HG02981 (cell line): ENCODE data around the gene DUOXA1.
"Not testable (repeated sequence)": the region's sequence is repeated elsewhere in the genome, so short reads cannot be mapped to it uniquely, and the experiment has no call there.

Source experiments
- ATAC-seq: cut with Tn5 transposase; IDR thresholded peaks from one replicate; pipeline ENCODE4 v1.9.1; 2021; ENCODE audit warnings: mild to moderate bottlenecking, moderate library complexity; ENCODE audit not compliant: unreplicated experiment

DUOXA1 gene

GRCh38 chr15:45114076-45114750, 15.5 kb downstream of the DUOXA1 start, which contains the start of the genes DUOX2 and DUOXA2:
Gene DUOX2, minus strand, starts transcription at chr15:45114172. Its CDS starts 761 bp downstream, at chr15:45113411.
Gene DUOXA2, plus strand, starts transcription at chr15:45114326. Its CDS starts 280 bp downstream, at chr15:45114606.
- ATAC-seq, result no peak

DNA sequence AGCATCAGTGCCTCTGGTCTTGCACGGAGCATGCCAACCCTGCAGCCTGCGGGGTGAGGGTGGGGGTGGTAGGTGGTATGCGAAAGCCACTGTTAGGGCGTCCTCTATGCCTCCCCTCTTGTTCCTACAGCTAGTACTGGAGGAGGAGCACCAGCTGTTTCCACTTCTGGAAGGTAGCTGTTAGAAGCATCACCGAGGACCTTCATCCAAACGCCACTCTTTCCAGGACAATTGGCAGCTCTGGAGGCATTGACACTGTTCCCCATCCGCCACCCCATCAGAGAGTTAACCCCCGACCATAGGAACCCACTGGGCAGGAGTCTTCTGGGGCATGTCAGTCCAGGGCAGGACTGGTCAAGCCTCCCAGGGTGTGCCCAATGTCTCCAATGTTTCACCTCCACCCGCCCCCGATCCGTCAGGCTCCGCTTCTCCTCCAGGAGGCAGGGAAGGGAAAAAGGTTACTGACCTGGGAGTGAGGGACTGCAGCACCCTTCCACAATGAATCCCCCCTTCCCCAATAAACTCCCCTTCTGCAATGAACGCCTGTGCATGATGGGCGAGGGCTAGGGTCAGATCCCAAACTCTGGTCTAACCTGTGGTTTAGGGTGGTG, 16.2 kb downstream of the DUOXA1 start:
- ATAC-seq, result no peak

DNA sequence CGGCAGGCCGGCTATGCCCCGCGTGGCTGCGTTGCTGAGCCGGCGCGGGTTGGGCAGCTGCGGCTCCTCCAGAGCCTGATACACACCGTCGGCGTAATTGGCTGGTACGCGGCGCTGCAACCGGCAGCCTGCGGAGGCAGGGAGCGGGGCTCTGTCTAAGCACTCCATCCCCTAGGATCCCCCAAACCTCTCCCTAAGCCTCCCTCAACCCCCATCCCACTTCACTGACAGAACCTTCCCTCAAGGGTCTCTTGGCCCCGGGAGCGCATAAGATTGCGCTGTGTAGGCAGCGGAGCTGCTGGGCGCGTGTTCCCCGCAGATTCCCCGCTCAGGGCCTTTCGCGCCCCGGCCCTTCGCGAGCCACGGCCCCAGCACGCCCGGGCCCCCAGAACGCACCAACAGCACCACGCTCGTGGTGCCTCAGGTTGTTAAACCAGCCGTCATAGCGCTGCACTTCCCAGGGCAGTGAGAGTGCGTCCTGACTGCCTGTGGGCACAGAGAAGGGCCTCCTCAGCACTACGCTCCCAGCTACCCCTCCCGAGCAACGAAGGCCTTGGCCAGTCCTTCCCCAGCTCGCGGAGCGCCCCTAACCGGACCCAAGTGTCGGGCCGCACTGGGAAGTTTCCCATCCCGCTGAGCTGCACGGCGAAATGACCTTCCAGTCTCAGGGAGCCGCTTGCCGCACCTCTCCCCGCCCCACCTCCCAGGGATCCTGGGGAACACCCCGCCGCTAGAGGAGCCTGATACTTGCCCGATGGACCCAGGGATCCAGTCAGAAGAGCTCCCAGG, 16.9 kb downstream of the DUOXA1 start:
- no peak for ATAC-seq

GRCh38 chr15:45112143-45112590, 17.5 kb downstream of the DUOXA1 start:
- ATAC-seq, result no peak

DNA sequence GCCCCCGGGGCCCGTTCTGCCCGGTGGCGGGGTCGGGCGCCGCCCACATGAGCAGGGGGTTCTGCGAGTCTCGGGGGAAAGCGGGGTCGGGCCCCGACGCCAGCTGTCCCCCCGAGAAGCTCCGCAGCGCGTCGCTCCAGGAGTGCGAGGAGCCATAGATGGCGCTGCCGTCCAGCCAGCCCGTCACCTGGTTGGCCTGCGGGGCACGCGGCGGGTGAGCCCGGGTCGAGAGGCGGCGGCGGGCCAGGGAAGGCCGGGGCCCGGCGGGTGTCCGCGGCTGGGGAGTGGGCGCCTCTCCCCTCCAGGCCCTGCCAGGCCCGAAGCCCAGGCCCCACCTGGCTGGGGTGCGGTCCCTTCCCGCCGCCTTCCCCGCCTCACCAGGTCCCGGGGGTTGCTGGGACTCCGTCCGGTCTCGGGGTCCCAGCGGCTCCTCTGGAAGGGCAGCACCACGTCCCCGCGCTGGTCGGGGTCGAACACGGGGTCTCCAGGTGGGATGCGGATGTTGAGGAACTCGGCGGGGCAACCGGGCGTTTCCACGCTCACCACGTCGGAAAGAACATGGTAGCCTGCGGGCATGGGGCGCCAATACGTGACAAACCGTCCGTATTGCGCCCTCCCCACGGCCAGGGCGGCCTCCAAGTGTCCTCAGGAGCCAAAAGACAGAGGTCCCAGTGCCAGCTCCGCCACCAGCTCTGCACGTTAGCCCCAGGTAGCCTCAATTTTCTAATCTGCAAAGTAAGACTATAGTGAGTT, 18.1 kb downstream of the DUOXA1 start:
- ATAC-seq, result no peak

GRCh38 chr15:45110256-45110820, 19.3 kb downstream of the DUOXA1 start:
- no peak for ATAC-seq

GRCh38 chr15:45107941-45108630, 21.6 kb downstream of the DUOXA1 start:
- ATAC-seq, result no peak

- no peak for ATAC-seq
Observed at GRCh38 chr15:45106002-45106790, 23.5 kb downstream of the DUOXA1 start.

GRCh38 chr15:45105586-45105985, 24.1 kb downstream of the DUOXA1 start:
- no peak for ATAC-seq

DNA sequence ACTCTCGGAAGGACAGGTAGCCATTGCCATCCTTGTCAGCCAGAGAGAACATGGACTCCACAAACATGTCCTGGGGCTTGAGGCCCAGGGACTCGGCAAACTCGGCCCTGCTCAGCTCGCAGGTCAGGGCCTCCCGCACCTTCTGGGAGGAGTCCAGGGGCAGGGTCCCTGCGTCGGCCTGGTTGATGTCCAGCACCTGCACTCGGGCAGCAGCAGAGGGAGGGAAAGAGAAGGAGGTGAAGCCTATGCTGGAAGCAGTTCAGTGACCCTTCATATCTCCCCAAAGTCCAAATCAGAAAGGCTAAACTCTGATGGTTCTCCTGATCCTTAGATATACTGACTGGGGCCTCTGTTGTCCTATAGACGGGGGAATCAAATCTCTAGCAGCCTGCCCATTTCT, 25.5 kb downstream of the DUOXA1 start:
- not testable (repeated sequence) for ATAC-seq

DNA sequence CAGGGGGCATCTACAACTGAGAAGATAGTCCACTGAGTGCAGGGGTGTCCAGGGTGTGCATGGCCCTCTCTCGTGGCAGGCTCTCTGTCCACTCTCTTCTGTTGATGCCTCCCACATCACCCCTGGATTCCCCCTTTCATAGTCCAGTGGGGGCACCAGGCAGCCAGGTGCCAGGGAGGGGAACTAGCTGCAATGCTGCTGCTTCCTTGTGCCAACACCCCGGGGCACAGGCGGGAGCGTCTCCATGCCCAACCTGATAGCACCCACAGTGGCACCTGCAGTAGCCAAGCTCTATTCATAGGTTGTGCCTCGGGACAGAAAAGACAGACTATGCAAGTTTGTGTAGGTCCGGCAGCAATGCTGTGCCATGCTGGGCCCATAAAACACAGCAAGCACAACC, 27.5 kb downstream of the DUOXA1 start:
- no peak for ATAC-seq

- ATAC-seq, result no peak
Observed at GRCh38 chr15:45101749-45102148, 27.9 kb downstream of the DUOXA1 start.

GRCh38 chr15:45100884-45101625, 28.6 kb downstream of the DUOXA1 start:
- no peak for ATAC-seq

- ATAC-seq, result no peak
Observed at GRCh38 chr15:45099549-45100165, 30.0 kb downstream of the DUOXA1 start.

DNA sequence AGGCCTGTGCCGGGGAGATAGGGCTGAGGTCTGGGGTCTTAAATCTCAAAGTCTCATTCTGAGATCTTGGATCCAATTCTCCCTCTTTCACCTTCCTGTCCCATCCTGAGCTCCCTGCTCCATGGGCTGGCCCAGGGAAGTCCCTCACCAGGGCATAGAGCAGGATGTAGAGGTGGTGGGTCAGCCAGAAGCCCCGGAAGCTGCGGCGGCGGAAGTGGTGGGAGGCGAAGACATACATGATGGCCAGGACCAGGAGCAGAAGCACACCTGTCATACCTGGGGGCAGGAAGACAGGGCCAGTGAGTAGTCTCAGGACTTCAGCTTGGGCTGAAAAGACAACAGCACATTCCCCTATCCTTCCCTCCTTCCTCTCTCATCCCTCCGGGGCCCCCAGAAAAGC, 32.2 kb downstream of the DUOXA1 start:
- ATAC-seq, result no peak

DNA sequence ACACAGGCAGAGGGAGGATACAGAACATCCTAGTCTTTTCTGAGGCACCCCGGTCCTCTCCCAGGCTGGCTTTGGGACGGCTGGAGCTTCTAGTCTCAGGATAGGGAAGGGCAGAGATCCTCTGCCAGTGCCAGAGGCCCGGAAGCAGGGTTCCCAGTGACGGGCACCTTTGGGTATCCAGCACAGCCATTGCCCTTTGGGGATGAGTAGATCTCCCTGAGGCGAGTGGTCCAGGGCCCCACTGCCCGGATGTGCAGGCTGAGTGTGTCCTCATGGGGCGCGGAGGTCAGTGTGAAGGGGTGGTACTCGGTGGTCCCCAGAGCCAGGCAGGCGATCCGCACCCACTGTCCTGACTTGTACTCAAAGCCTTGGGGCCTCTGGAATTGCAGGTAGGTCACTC, 34.0 kb downstream of the DUOXA1 start:
- ATAC-seq, result no peak

- ATAC-seq, result no peak
Observed at GRCh38 chr15:45094358-45094730, 35.3 kb downstream of the DUOXA1 start.
